Activated CD4-positive, alpha-beta T cell treated with anti-CD3 and anti-CD28 coated beads, Interleukin-2, amount 10 ng/mL, durations not matched to agents 24 days and 14 days (primary cell): ENCODE data around the gene RPH3AL. TPM values are rescaled to one million over a fixed set of nuclear protein-coding genes. Genes with fewer than 3 reads are reported as not detected.

Source experiments
- DNase-seq: peaks from one replicate; pipeline ENCODE4 v3.0.0; 2022
- H3K27ac Mint-ChIP-seq: one replicate; pipeline ENCODE4 v1.8.0; 2022; ENCODE audit warnings: mild to moderate bottlenecking, mixed read lengths
- H3K27me3 Mint-ChIP-seq: one replicate; pipeline ENCODE4 v1.8.0; 2022; ENCODE audit warnings: mixed read lengths
- H3K36me3 Mint-ChIP-seq: one replicate; pipeline ENCODE4 v1.8.0; 2022; ENCODE audit warnings: low read depth, mild to moderate bottlenecking, mixed read lengths
- H3K4me1 Mint-ChIP-seq: one replicate; pipeline ENCODE4 v1.8.0; 2021; ENCODE audit warnings: mixed read lengths
- H3K4me3 Mint-ChIP-seq: one replicate; pipeline ENCODE4 v1.8.0; 2022; ENCODE audit warnings: mild to moderate bottlenecking, moderate library complexity, mixed read lengths
- H3K9me3 Mint-ChIP-seq: one replicate; pipeline ENCODE4 v1.8.0; 2021; ENCODE audit warnings: mixed read lengths
- intact Hi-C: fragments of 100-400 bp; cut with micrococcal nuclease; formaldehyde crosslinking; loops from one replicate; pipeline ENCODE4 v1.15.1; 2023
- total RNA-seq: library from RNA; stranded (reverse); gene quantifications from 2 replicates; pipeline ENCODE4 v1.2.3, GENCODE V29; 2022

Gene RPH3AL
- total RNA-seq, 1 donor from 2014 or later: 3.7 TPM

- Mint-ChIP-seq H3K4me1 (no peaks in the 10 kb centered on the region), H3K36me3 (peaks cover 5% of the 10 kb centered on the region), H3K9me3 (peaks cover 5% of the 10 kb centered on the region), H3K4me3 (no peak overlapping the region), H3K27ac (no peak overlapping the region), H3K27me3 (no peaks in the 10 kb centered on the region)
- intact Hi-C loops: no loop called here
- no peak for DNase-seq
Observed at GRCh38 chr17:351875-352420, 659 bp downstream of the RPH3AL start.

- Mint-ChIP-seq H3K4me1 (no peaks in the 10 kb centered on the region), H3K9me3 (peaks cover 2% of the 10 kb centered on the region), H3K36me3 (peaks cover under 1% of the 10 kb centered on the region), H3K4me3 (no peak overlapping the region), H3K27ac (no peak overlapping the region), H3K27me3 (no peaks in the 10 kb centered on the region)
- DNase-seq: no peak
- intact Hi-C loops: no loop called here
Observed at GRCh38 chr17:351449-351738, 1.2 kb downstream of the RPH3AL start.

- no peaks in the 10 kb centered on the region for H3K4me1 Mint-ChIP-seq
- no peak overlapping the region for H3K27ac Mint-ChIP-seq
- H3K4me3 Mint-ChIP-seq: no peak overlapping the region
- no peaks in the 10 kb centered on the region for H3K36me3 Mint-ChIP-seq
- H3K9me3 Mint-ChIP-seq: no peaks in the 10 kb centered on the region
- no peaks in the 10 kb centered on the region for H3K27me3 Mint-ChIP-seq
- no peak for DNase-seq
- intact Hi-C loops: no loop called here
Observed at GRCh38 chr17:350706-351448, 1.7 kb downstream of the RPH3AL start.

GRCh38 chr17:349666-350065 is 2.9 kb downstream of the RPH3AL start:
- intact Hi-C loops: no loop called here
- Mint-ChIP-seq H3K27ac (no peak overlapping the region), H3K9me3 (no peaks in the 10 kb centered on the region)

GRCh38 chr17:348692-349425 is 3.7 kb downstream of the RPH3AL start:
- Mint-ChIP-seq H3K4me3 (no peak overlapping the region), H3K27me3 (no peaks in the 10 kb centered on the region), H3K9me3 (peaks cover 7% of the 10 kb centered on the region), H3K36me3 (no peaks in the 10 kb centered on the region), H3K4me1 (no peaks in the 10 kb centered on the region), H3K27ac (no peak overlapping the region)
- intact Hi-C loops: no loop called here
- DNase-seq: no peak

More at GRCh38 chr17:349666-350065, 2.9 kb downstream of the RPH3AL start:
- no peak for DNase-seq
- no peak overlapping the region for H3K4me3 Mint-ChIP-seq
- H3K27me3 Mint-ChIP-seq: no peaks in the 10 kb centered on the region
- H3K36me3 Mint-ChIP-seq: no peaks in the 10 kb centered on the region
- no peaks in the 10 kb centered on the region for H3K4me1 Mint-ChIP-seq

GRCh38 chr17:348012-348411 is 4.6 kb downstream of the RPH3AL start:
- no peaks in the 10 kb centered on the region for H3K27me3 Mint-ChIP-seq
- DNase-seq: no peak
- H3K4me1 Mint-ChIP-seq: no peaks in the 10 kb centered on the region
- no peak overlapping the region for H3K4me3 Mint-ChIP-seq
- no peak overlapping the region for H3K27ac Mint-ChIP-seq
- H3K9me3 Mint-ChIP-seq: peaks cover 7% of the 10 kb centered on the region
- no peaks in the 10 kb centered on the region for H3K36me3 Mint-ChIP-seq
- intact Hi-C loops: no loop called here

GRCh38 chr17:347309-347899 is 5.2 kb downstream of the RPH3AL start:
- H3K4me3 Mint-ChIP-seq: no peak overlapping the region
- no peaks in the 10 kb centered on the region for H3K36me3 Mint-ChIP-seq
- H3K27me3 Mint-ChIP-seq: no peaks in the 10 kb centered on the region
- no peak for DNase-seq
- no peaks in the 10 kb centered on the region for H3K4me1 Mint-ChIP-seq
- no peak overlapping the region for H3K27ac Mint-ChIP-seq
- intact Hi-C loops: no loop called here
- H3K9me3 Mint-ChIP-seq: peaks cover 7% of the 10 kb centered on the region

GRCh38 chr17:345992-346785 is 6.4 kb downstream of the RPH3AL start:
- Mint-ChIP-seq H3K9me3 (peaks cover 7% of the 10 kb centered on the region), H3K36me3 (no peaks in the 10 kb centered on the region), H3K27ac (no peak overlapping the region), H3K27me3 (no peaks in the 10 kb centered on the region), H3K4me3 (no peak overlapping the region), H3K4me1 (no peaks in the 10 kb centered on the region)
- no peak for DNase-seq
- intact Hi-C loops: no loop called here

GRCh38 chr17:345261-345660 is 7.3 kb downstream of the RPH3AL start:
- H3K9me3 Mint-ChIP-seq: peaks cover 7% of the 10 kb centered on the region
- intact Hi-C loops: no loop called here
- no peaks in the 10 kb centered on the region for H3K4me1 Mint-ChIP-seq
- H3K27me3 Mint-ChIP-seq: no peaks in the 10 kb centered on the region
- no peak overlapping the region for H3K4me3 Mint-ChIP-seq
- no peak for DNase-seq
- H3K36me3 Mint-ChIP-seq: no peaks in the 10 kb centered on the region
- no peak overlapping the region for H3K27ac Mint-ChIP-seq

DNA sequence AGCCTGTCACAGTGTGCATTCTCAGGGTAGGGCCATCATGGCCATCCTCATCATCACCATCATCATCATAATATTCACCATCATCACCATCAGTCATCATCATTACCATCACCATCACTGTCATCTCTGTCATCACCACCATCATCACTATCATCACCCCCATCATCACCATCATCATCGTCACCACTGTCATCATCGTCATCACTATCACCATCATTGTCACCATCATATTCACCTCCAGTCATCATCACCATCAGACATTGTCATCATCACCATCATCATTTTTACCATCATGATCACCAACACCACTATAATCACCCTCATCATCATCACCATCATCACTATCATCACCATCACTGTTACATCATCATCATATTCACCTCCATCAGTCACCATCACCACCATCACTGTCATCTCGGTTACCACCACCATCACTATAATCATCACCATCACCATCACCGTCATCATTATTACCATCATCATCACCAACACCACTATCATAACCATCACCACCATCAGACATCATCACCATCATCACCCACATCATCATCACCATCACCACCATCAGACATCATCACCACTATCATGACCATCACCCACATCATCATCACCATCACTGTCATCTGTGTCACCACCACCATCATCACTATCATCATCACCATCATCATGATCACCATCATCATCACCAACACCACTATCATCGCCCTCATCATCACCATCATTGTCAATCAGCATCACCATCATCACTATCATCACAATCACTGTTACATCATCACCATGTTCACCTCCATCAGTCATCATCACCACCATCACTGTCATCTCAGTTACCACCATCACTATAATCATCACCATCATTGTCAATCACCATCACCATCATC is 8.5 kb downstream of the RPH3AL start:
- Mint-ChIP-seq H3K4me1 (no peaks in the 10 kb centered on the region), H3K27ac (no peak overlapping the region), H3K4me3 (no peak overlapping the region), H3K9me3 (peaks cover 7% of the 10 kb centered on the region), H3K27me3 (no peaks in the 10 kb centered on the region), H3K36me3 (no peaks in the 10 kb centered on the region)
- intact Hi-C loops: no loop called here
- no peak for DNase-seq

GRCh38 chr17:343211-343610 is 9.4 kb downstream of the RPH3AL start:
- Mint-ChIP-seq H3K9me3 (peaks cover 7% of the 10 kb centered on the region), H3K4me3 (no peak overlapping the region), H3K27me3 (no peaks in the 10 kb centered on the region), H3K27ac (no peak overlapping the region), H3K36me3 (no peaks in the 10 kb centered on the region), H3K4me1 (no peaks in the 10 kb centered on the region)
- intact Hi-C loops: no loop called here
- DNase-seq: no peak

DNA sequence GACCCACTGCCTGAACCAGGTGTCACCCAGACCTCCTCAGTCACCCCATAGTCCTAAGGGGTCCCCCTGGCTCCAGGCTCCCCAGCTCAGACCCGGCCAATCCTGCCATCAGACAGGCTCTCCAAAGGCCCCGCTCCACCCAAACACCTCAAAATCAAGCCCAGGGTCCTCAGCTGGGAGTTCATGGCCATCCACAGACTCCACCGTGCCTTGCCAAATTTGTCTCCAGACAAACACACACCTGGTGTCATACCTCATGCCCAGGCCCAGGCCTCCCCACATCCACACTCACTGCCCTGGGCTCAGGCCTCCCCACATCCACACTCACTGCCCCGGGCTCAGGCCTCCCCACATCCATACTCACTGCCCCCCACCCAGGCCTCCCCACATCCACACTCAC is 12.5 kb downstream of the RPH3AL start:
- intact Hi-C loops: no loop called here
- Mint-ChIP-seq H3K27me3 (peaks cover 4% of the 10 kb centered on the region), H3K36me3 (no peaks in the 10 kb centered on the region), H3K9me3 (peaks cover 7% of the 10 kb centered on the region), H3K27ac (no peak overlapping the region), H3K4me3 (no peak overlapping the region), H3K4me1 (no peaks in the 10 kb centered on the region)
- no peak for DNase-seq
